ENCODE measurements around the gene KCNA10.

Gene KCNA10

DNA sequence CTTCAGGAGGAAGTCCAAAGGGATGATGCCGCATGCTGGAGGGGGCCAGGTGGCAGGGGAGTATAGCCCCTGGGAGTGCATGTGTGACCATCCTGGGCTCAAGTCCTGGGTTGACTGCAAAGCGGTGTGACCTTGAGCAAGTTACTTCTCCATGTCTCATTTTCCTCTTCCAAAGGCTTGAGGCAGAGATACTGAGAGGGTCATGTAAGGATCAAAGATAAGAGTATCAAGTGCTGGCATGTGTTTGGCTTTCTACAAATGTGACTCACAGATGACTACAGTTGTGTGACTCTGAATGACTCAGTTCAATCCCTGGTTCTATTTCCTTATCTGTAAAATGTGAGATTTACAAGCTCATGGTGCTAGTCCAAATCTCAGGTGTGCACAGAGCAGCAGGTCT lies 41.9 kb downstream of the KCNA10 start:
- FAIRE-seq, result no peak

DNA sequence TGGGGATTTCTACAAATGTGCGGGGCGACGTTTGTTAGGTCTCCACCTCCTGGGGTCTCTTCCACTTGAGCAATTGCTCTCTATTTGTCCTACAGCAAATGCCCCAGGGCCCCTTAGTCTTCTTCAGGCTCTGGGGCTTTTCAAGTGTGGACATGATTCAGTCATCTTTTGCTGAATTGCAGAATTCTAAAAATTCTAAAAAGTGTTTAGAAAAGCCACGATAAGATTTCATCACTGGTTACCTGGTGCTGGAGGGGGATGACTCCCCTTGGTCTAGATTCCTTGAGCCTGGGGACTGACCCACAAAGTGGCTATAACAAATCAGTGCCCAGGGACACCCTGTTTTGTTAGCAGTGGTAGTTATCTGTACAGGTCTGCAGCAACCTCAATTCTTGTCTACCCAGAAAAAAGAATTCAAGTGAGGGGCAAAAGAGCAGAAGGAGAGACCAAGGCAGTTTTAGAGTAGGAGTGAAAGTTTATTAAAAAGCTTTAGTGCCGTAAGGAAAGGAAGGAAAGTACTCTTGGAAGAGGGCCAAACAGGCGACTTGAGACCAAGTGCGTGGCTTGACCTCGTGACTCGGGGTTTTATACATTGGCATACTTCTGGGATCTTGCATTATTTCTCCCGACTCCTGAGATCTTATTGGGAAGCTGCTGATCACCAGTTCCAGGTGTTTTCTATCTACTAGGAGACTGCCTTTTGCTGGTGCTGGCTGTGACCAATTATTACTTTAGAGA lies 42.8 kb downstream of the KCNA10 start:
- no peak for FAIRE-seq

DNA sequence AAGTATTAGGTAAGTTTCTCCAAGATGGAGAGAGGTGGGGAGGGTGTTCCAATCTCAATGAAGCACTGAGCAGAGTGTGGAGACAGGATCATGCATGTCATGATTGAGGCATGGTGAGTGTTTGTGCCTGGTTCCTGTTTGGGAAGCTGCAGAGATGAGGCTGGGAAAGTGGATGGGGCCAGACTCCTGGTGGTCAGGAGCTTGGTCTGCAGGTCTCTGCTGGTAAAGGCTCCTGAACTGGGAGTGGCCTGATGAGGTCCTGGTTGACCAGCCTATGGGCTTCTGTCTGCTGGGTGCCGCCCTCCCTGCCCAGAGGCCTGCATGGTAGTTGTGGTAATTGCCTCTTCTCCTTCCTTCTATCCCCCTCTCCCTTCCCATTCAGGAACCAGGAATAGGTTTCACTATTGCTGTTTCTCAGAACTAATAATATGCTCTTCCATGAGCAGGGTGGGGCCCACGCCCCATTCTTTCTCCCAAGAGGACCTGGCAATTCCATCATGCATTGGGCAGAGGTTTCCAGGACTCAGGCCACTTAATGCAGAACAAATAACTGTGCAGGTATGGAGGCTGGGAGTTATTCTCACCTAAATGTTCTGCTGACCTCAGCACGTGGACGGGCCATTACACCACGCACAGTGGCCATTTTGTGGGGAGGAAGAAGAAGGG lies 43.5 kb downstream of the KCNA10 start:
- FAIRE-seq, result no peak

DNA sequence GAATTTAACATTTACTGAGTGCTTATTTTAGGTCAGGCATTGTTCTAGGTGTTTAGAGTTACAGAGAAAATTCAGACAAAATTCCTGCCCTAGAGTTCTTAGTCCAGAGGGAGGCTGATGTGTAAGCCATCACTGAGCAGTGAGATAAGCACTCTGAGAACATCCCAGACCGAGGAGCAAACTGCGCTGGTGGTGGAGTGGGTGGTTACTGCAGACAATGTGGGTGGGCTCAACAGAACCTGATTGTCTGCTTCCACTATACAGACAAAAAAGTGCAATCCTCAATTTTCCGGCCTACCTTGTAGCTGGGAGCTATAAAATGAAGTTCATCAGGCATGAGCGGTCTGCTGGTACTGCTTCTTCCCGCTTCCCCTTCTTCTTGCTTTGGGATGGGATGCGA lies 44.5 kb downstream of the KCNA10 start:
- no peak for FAIRE-seq

DNA sequence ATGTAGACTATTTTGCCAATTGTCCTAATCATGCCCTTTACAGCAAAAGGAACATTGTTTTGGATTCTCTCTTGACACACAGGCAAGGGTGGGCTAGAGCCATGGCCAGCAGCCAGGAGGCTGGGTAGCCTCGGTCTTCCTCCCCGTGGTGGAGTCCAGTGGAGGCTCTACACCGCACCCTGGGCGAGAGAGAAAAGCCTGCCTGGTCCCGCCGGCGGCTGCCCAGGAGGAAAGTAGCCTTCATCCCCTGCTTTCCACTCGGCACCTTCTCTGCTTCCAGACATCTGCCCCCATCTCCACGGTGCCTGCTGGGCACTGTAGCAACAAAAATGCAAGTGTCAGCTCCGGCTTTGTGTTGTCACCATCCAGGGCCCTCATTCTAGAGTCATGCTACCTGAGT lies 46.4 kb downstream of the KCNA10 start:
- no peak for FAIRE-seq

DNA sequence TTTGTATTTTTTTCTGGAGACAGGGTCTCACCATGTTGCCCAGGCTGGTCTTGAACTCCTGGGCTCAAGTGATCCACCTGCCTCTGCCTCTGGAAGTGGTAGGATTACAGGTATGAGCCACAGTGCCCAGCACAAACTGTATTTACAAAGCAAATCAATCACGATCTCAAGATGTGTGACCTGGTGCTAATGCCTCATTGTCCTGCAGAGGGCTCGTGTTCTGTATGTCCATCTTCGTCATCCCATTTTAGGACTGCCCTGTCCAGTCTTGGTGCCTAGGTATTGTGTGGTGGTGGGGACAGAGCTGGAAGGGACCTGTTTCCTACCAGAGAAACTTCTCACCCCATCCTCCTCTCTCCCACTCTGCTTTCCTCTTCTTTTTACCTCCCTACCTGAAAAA lies 47.8 kb downstream of the KCNA10 start:
- no peak for FAIRE-seq
